ENCODE results near the gene CCDC6. TPM values are rescaled to one million over a fixed set of nuclear protein-coding genes. Genes with fewer than 3 reads are reported as not detected.

The CCDC6 gene
- total and polyA plus RNA-seq, 2 experiments from 2014 or later, result 22.3 to 49.8 TPM

DNA sequence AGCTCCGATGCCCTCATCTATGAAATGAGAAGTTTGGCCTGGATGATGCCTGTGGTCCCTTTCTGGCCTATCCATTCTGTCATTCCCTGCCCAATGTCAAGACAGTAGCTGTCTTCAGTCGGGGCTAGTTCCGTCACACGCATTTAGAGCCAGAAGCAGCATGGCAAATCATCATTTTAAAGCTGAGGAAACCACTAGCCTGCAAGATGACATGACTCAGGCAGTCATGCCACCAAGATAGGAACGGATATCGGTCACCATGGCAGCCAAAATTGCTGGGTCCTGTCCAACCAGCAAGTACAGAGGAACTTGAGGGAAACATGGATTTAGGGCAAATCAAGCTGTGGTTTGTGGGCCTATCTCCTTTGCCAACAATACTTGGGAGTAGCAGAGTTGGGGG, 88.6 kb downstream of the CCDC6 start:
- Histone ChIP-seq H3K27me3 (no peaks in the 10 kb centered on the region), H4K20me1 (ENCODE audit: insufficient read depth, poor library complexity, severe bottlenecking) (peaks cover 8% of the 10 kb centered on the region), H3K4me3 (no peak overlapping the region), H2AFZ (no peak overlapping the region), H3K36me3 (replicated peaks; ENCODE audit: insufficient read depth, low read depth) (no peaks in the 10 kb centered on the region), H3K27ac (no peak overlapping the region), H3K9me2 (replicated peaks; ENCODE audit: insufficient read depth) (no peaks in the 10 kb centered on the region), H3K4me2 (no peak overlapping the region), H3K9me3 (ENCODE audit: low read depth) (no peaks in the 10 kb centered on the region), H3K79me2 (peaks cover 31% of the 10 kb centered on the region), H3K4me1 (ENCODE audit: insufficient read depth) (no peaks in the 10 kb centered on the region)
- no peak for DNase-seq (ENCODE audit: low spot score)
- 97% methylated on average over 6 of the region's 6 CpGs for WGBS (ENCODE audit: low lambda C conversion rate, missing lambda C conversion rate)
- TF ChIP-seq EZH2phosphoT487 (IDR thresholded peaks at IDR 0.05; ENCODE audit: low read depth, severe bottlenecking, unreplicated experiment), result no peak
- no peak for TF ChIP-seq CTCF (IDR thresholded peaks at IDR 0.05; ENCODE audit: poor library complexity)
- TF ChIP-seq EZH2 (IDR thresholded peaks at IDR 0.05; ENCODE audit: borderline replicate concordance), result no peak

DNA sequence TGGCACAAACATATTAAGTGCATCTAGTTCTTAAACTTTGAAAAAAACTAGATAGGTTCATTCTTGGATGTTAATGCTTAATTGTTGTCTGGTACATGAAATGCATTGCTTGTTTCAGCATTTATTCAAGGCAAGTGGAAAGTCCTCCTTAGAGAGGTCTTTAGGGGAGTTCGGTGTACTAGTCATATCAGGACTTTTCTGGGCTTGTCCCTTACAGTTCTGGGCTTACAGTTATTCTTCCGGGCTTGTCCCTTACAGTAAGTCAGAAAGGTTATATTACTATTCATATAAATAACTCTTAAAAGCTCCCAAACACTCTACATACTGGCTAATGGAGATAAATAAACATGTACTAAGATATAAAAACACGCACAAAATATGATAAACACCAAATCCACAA, 91.5 kb downstream of the CCDC6 start:
- H4K20me1 ChIP-seq (ENCODE audit: insufficient read depth, poor library complexity, severe bottlenecking), result no peaks in the 10 kb centered on the region
- no peaks in the 10 kb centered on the region for H3K36me3 ChIP-seq (replicated peaks; ENCODE audit: insufficient read depth, low read depth)
- peaks cover 16% of the 10 kb centered on the region for H3K79me2 ChIP-seq
- no peak overlapping the region for H2AFZ ChIP-seq
- no peaks in the 10 kb centered on the region for H3K9me3 ChIP-seq (ENCODE audit: low read depth)
- H3K4me1 ChIP-seq (ENCODE audit: insufficient read depth), result no peaks in the 10 kb centered on the region
- H3K27ac ChIP-seq, result no peak overlapping the region
- 100% methylated on average over 3 of the region's 3 CpGs for WGBS (ENCODE audit: low lambda C conversion rate, missing lambda C conversion rate)
- TF ChIP-seq EZH2 (IDR thresholded peaks at IDR 0.05; ENCODE audit: borderline replicate concordance) (no peak), EZH2phosphoT487 (IDR thresholded peaks at IDR 0.05; ENCODE audit: low read depth, severe bottlenecking, unreplicated experiment) (no peak), CTCF (IDR thresholded peaks at IDR 0.05; ENCODE audit: poor library complexity) (no peak)
- DNase-seq (ENCODE audit: low spot score), result no peak
- no peak overlapping the region for H3K4me2 ChIP-seq
- no peaks in the 10 kb centered on the region for H3K27me3 ChIP-seq
- no peaks in the 10 kb centered on the region for H3K9me2 ChIP-seq (replicated peaks; ENCODE audit: insufficient read depth)
- H3K4me3 ChIP-seq, result no peak overlapping the region

- Histone ChIP-seq H3K4me2 (no peak overlapping the region), H3K27me3 (no peaks in the 10 kb centered on the region), H3K27ac (no peak overlapping the region), H3K4me3 (no peak overlapping the region), H3K9me3 (ENCODE audit: low read depth) (no peaks in the 10 kb centered on the region), H3K79me2 (peaks cover 11% of the 10 kb centered on the region), H3K4me1 (ENCODE audit: insufficient read depth) (no peaks in the 10 kb centered on the region), H3K9me2 (replicated peaks; ENCODE audit: insufficient read depth) (no peaks in the 10 kb centered on the region), H3K36me3 (replicated peaks; ENCODE audit: insufficient read depth, low read depth) (no peaks in the 10 kb centered on the region), H2AFZ (no peak overlapping the region), H4K20me1 (ENCODE audit: insufficient read depth, poor library complexity, severe bottlenecking) (no peaks in the 10 kb centered on the region)
- WGBS (ENCODE audit: low lambda C conversion rate, missing lambda C conversion rate), result 83% methylated on average over 7 of the region's 7 CpGs
- DNase-seq (ENCODE audit: low spot score), result no peak
- TF ChIP-seq EZH2 (IDR thresholded peaks at IDR 0.05; ENCODE audit: borderline replicate concordance) (no peak), CTCF (IDR thresholded peaks at IDR 0.05; ENCODE audit: poor library complexity) (no peak), EZH2phosphoT487 (IDR thresholded peaks at IDR 0.05; ENCODE audit: low read depth, severe bottlenecking, unreplicated experiment) (no peak)
Observed at GRCh38 chr10:59812519-59813122, 93.7 kb downstream of the CCDC6 start.

DNA sequence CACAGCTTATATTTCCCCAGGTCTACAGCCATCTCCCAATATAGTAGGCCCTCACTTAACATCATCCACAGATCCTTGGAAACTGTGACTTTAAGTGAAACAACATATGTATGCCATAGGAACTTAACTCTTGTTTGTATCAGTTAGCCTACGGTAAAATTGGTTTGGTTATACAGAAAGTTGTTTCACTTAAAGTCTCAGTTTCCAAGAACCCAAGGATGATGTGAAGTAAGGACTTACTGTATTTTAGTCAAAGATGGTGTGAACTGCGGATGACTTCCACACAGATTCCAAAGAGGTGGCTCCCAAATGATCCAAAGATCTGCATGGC, 96.7 kb downstream of the CCDC6 start:
- 94% methylated on average over 2 of the region's 2 CpGs for WGBS (ENCODE audit: low lambda C conversion rate, missing lambda C conversion rate)
- Histone ChIP-seq H3K36me3 (replicated peaks; ENCODE audit: insufficient read depth, low read depth) (no peaks in the 10 kb centered on the region), H3K79me2 (no peaks in the 10 kb centered on the region), H3K4me2 (no peak overlapping the region), H3K27ac (no peak overlapping the region), H3K4me1 (ENCODE audit: insufficient read depth) (no peaks in the 10 kb centered on the region), H3K9me2 (replicated peaks; ENCODE audit: insufficient read depth) (no peaks in the 10 kb centered on the region), H4K20me1 (ENCODE audit: insufficient read depth, poor library complexity, severe bottlenecking) (no peaks in the 10 kb centered on the region), H3K27me3 (no peaks in the 10 kb centered on the region), H3K9me3 (ENCODE audit: low read depth) (no peaks in the 10 kb centered on the region), H3K4me3 (no peak overlapping the region), H2AFZ (no peak overlapping the region)
- no peak for DNase-seq (ENCODE audit: low spot score)
- TF ChIP-seq CTCF (IDR thresholded peaks at IDR 0.05; ENCODE audit: poor library complexity), result no peak
- no peak for TF ChIP-seq EZH2 (IDR thresholded peaks at IDR 0.05; ENCODE audit: borderline replicate concordance)
- no peak for TF ChIP-seq EZH2phosphoT487 (IDR thresholded peaks at IDR 0.05; ENCODE audit: low read depth, severe bottlenecking, unreplicated experiment)
